HG03060 (cell line): Measurements from ENCODE around the gene PIGV.

Experiments
- ATAC-seq: cut with Tn5 transposase; IDR thresholded peaks from one replicate; pipeline ENCODE4 v1.9.1; 2021; ENCODE audit warnings: low read depth, moderate number of reproducible peaks; ENCODE audit not compliant: unreplicated experiment

Gene PIGV

GRCh38 chr1:26771643-26772321 lies 16.0 kb upstream of the PIGV start:
- no peak for ATAC-seq

GRCh38 chr1:26772687-26773086 lies 15.1 kb upstream of the PIGV start:
- no peak for ATAC-seq

DNA sequence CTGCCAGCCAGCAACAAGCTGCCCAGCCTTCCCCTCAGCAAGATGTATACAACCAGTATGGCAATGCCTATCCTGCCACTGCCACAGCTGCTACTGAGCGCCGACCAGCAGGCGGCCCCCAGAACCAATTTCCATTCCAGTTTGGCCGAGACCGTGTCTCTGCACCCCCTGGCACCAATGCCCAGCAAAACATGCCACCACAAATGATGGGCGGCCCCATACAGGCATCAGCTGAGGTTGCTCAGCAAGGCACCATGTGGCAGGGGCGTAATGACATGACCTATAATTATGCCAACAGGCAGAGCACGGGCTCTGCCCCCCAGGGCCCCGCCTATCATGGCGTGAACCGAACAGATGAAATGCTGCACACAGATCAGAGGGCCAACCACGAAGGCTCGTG lies 13.3 kb upstream of the PIGV start:
- ATAC-seq, result no peak

DNA sequence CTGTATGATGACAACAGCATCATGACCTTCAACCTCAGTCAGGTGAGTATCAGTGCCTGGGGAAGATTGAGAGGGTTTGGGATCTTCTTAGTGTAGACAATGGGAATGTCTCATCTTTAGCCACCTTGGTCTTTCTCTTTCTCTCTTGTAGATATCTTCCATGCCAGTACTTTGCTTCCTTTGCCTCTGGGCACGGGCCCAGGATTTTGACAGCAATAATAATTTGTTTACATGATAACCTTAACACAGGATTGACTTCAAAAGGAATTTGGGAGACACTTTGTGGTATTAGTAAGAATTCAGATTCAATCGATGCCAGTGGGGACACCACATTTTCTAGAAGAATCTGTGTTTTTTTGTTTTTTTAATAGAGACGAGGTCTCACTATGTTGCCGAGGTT lies 12.1 kb upstream of the PIGV start:
- ATAC-seq, result no peak

DNA sequence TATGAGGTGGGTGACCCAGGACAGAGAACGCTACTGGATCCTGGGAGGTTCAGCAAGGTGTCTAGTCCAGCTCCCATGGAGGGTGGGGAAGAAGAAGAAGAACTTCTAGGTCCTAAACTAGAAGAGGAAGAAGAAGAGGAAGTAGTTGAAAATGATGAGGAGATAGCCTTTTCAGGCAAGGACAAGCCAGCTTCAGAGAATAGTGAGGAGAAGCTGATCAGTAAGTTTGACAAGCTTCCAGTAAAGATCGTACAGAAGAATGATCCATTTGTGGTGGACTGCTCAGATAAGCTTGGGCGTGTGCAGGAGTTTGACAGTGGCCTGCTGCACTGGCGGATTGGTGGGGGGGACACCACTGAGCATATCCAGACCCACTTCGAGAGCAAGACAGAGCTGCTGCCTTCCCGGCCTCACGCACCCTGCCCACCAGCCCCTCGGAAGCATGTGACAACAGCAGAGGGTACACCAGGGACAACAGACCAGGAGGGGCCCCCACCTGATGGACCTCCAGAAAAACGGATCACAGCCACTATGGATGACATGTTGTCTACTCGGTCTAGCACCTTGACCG lies 8.6 kb upstream of the PIGV start:
- ATAC-seq, result no peak

- ATAC-seq, result no peak
Observed at GRCh38 chr1:26780344-26780957, 7.3 kb upstream of the PIGV start.

GRCh38 chr1:26781206-26781825 lies 6.4 kb upstream of the PIGV start:
- no peak for ATAC-seq

DNA sequence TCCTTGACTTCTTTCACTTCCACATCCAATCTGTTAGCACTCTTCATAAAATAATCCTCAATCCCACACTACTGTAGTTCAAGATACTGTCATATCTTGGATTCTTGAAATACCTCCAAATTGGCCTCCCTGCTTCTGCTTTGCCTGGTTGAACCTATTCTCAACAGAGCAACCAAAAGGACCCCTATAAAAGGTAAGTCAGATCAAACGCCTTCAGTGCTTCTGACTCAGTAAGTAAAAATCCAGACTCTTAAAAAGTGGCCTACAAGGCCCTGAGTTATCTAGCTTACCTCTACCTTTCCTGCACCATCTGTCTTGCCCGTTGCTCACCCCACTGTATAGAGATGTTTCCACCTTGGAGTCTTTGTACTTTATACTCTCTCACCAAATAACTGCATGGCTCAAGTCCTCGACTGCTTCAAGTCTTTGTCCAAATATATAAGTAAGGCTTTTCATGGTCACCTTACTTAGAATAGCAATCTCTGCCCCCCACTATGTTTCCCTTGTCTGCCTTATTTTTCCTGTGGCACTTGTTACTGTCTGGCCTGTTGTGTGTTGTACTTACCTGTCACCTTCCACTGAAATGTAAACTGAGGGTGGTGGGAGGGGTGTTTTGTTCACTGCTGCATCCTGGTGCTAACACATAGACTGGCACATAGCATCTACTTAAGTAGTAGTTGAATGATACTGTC lies 5.1 kb upstream of the PIGV start:
- ATAC-seq, result no peak

GRCh38 chr1:26783646-26784022 lies 4.1 kb upstream of the PIGV start:
- no peak for ATAC-seq

- ATAC-seq, result no peak
Observed at GRCh38 chr1:26784023-26784871, 3.5 kb upstream of the PIGV start.

DNA sequence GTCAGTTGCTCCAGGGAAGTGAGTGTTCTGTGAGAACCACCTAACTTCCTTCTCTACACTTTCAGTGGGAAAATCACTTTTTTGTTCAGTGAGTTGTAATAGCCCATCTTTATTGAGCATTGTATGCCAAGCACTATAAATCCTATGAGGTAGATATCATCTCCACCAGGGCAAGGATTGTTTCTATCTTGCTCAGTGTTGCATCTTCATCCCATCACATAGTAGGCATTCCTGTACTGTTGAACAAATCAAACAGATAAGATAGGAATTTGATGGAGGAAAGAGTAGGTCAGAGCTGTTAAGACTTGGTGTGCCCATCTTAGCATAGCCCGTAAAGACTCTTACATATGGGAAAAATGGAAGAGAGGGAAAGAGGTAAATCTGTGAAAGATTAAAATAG lies 2.9 kb upstream of the PIGV start:
- no peak for ATAC-seq

GRCh38 chr1:26785611-26786436 lies 1.9 kb upstream of the PIGV start:
- no peak for ATAC-seq

GRCh38 chr1:26786437-26787380 lies 1.0 kb upstream of the PIGV start:
- no peak for ATAC-seq

DNA sequence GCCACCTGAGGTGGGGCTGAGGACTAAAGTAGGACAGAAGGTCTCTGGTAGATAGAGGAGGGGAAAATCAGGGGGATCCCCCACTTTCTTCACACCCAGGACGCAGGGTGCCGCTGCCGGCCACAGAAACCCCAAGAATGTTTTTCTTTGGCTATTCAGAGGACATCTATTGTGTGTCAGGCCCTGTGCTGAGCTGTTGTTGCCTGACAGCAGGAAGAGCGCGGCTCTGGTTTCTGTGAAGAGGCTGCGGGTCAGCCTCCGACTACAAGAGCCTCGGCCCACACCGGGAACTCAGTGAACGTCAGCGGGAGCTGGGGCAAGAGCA lies 407 bp upstream of the PIGV start:
- no peak for ATAC-seq

DNA sequence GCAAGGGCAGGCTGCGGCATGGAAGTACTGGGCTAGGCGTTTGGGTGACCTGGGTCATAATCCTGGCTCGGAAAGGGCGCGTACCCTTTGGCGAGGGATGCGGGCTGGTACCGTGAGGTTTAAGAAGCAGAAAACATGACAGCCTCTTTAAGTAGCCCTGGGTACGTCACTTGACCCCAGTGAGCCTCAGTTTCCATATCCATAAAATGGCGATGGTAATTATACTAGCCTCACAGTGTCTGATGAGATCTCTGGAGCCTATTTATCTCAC lies 700 bp downstream of the PIGV start:
- ATAC-seq, result no peak

- no peak for ATAC-seq
Observed at GRCh38 chr1:26788836-26789611, 1.3 kb downstream of the PIGV start.

DNA sequence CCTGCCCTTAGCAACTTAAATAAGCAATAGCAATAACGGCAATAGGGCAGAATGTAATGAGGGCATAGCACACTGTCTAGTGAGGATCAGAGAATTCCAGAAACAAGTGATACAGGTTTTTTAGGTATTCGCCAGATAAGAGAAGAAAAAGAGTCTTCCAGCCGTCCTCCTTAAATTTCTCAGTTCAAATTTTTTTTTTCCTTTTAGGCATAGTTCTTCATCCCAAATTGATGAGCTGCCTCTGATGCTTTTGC lies 1.8 kb downstream of the PIGV start:
- no peak for ATAC-seq

- no peak for ATAC-seq
Observed at GRCh38 chr1:26789931-26790330, 2.2 kb downstream of the PIGV start.
